G401.6 (cell line): Measurements from ENCODE around the gene CEP83.

Experiments used
- FAIRE-seq: peaks from 2 replicates; lab custom pipeline; 2012; peaks lifted over from hg19 to GRCh38; lab: Jason Lieb, UNC

The CEP83 gene

GRCh38 chr12:94305130-94305957, 154.3 kb downstream of the CEP83 start:
- no peak for FAIRE-seq

DNA sequence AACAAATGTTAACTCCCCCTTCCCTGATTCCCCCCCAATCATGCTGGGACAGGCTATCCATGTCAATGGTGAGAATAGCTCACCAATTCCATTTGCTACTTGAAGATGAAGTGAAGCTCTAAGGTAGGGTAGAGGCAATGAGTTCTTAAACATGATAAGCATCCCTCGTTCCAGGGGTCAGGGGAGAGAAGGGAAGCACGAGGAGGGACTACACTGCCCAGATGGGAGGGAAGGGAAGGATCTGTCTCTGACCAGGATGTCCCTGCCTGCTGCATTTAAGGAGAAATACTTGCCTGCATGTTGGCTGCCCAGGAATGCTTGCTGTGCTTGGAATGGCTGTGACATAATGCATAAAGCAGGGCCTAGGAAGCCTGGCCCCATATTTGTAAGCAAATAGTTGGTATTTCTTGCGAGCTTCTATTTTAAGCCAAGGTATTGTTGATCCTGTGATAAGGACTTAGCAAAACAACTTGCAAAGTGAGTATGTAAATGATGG, 155.1 kb downstream of the CEP83 start:
- FAIRE-seq: no peak

DNA sequence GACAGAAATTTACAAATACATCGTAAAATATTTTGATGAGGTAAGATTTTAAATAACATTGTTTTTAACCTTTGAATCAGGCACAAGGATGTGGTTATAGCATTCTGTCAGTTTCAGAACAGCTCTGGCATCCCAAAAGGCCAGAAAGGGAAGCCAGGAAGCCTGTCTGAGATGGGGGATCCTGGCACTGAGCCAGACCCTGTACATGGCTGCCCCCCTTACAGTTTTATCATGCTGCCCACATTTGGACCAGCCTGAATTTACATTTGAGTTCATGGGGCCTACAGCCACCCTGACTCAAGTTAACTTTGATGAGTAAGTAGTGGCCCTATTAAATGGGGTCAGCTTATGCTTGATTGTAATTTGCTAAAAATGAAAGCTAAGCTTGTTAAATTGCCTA, 155.7 kb downstream of the CEP83 start:
- FAIRE-seq: no peak

DNA sequence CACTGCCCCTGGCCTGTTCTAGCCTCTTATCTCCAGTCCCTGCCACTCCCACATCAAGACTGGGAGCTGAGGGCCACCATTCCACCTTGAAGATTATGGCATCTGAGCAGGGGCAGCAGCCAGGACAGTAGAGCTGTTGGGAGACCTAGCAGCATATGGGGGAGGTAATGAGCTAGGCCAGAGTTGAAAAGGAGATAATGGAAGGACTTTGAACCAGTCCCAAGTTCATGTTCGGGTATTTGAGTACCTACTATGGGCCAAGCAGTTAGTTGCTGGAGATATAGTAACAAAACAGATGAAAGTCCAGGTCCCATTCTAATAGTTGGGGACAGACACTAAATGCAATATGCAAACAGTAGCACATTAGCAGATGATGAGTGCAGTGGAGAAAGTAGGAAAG, 159.8 kb downstream of the CEP83 start:
- FAIRE-seq: no peak

DNA sequence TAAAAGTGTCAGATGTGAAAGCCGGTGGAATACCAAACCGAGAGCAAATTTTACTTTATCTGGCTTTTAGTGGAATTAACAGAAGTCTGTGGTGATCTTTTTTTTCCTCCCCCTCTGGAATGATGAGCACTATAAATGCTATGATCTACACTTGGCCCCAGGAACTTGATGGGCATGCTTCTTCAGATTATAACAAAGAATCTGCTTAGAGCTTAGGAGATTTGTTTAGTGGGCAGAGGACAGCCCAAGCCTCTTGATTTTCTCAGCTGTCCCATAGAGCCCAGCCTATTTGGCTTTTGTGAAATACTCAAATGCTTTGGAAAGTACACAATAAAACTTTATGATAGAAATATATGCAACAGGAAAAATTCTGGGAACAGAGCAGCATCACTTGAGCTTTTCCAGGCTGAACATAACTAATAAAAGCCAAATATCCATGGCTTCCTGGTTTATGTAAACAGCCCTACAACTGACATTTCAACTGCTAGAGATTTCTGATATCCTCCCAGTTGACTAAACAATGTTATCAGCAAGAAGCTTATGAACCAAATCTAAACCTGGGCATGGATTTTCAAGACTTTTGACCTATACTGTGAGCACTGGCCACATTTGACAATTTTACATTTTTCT, 161.7 kb downstream of the CEP83 start:
- FAIRE-seq: no peak

DNA sequence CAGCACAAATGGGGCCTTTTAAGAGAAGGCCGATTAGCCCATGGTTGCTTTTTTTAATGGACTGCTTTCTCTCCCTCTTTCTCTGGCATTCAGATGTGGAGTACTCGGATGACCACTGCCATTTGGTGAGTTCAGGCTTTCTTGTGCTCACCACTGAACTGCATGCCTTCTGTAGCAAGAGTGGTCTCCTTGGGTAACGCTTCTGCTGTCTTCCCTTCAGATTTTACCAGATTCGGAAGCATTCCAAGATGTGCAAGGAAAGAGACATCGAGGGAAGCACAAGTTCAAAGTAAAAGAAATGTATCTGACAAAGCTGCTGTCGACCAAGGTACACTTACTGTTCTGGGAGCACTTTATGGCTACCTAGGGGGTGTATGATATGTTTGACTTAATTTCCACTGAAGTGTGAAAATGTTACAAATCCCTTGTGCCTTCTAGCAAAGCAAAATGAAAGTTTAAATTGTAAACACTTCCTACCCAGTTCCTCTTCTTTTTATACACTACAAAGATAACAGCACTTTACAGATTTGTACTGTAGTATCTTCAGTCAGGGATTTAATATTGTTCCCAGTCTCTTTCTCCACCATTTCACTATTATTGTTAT, 162.5 kb downstream of the CEP83 start:
- no peak for FAIRE-seq

DNA sequence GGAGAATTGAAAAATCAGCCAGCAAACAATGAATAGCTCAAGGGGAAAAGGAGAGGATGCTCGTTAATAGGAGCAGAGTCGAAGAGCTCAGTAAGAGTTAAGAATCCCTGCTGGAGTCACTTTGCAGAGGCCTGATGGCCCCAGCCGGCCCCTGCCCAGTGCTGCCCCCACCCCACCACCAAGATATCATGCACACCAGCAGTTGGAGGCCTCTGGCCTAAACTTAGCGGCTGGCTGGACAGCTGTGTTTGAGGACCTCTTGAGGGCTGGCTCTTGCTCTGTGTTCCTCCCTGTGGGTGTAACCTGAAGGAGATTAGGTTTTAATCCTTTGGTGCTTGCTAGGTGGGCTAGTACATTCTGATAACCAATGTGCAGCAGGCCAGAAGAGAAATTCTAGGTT, 169.3 kb downstream of the CEP83 start:
- FAIRE-seq: no peak

DNA sequence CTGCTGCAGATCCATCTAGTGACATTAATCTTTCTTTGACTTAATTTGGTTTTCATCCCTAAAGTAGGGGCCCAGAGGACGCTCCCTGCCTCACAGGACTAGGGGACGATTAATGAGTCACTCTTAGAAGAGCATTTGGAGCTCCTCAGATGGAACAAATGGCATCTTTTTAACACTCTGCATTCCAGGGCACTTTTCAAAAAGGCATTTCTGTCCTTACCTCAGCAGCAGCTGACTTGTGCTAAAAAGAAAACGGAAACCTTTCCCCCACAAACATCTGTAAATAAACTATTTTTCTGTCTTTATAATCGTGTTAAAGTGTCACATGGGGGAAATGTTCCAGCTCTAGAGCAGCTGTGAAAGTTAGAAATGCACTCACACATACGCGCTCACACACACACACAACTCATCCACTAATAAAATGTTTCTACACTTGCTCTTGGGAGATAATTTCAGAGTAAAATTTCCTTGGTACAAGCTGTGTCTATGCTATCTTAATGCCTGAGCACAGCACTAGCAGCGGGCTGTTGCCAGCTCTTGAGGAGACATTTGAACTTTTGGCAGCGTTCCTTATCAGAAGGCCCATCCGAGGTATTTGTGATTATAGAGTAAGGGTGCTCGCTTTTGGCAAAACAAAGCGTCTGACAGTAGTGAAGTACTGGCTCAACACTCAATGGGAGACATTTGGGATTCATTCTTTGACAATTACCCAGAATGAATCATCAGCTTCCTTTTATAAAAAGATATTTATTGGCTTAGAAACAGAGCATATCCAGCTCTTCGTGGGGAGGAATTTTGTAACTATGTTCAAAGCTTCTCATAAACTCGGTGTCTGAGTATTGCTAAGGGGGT, 170.0 kb downstream of the CEP83 start:
- FAIRE-seq: no peak

DNA sequence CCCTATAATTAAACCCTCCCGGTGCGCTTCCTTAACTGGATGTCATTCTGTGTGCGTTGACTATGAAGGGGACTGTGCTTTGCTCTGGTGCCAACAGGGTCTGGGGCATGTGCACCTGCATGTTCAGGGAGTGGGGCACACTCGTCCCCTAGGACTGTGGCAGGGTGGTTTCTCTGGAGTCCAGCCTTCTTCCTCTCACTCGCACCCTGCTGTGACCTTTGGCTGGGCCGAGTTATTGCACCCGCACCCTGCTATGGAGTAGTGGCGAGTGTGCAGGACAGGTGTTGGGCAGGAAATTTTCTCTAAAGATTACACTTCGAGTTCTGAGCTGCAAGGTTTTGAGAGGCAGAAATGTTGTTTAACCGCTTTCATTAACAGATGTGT, 172.4 kb downstream of the CEP83 start:
- no peak for FAIRE-seq

GRCh38 chr12:94286583-94287244, 173.0 kb downstream of the CEP83 start:
- FAIRE-seq: no peak

- FAIRE-seq: no peak
Observed at GRCh38 chr12:94285943-94286582, 173.6 kb downstream of the CEP83 start.

DNA sequence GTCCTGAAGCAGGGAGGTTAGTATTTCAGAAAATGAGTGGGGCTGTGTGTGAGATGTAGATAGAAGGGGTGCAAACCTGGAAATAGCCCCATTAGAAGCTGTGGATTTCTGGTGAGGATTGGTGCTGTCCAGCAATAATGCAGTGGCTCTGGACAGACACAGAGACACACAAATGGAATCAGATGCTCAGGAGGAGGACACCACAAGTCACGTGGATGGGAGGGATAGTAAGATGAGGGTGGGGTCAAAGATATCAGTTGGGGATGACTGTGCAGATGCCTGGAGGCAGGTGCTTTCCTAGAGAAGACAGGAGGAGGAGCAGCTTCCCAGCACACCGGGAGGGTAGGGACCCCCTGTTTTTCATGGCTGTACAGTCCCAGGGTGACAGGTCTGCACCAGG, 174.8 kb downstream of the CEP83 start:
- FAIRE-seq: no peak

GRCh38 chr12:94284046-94284445, 175.6 kb downstream of the CEP83 start:
- FAIRE-seq: no peak

DNA sequence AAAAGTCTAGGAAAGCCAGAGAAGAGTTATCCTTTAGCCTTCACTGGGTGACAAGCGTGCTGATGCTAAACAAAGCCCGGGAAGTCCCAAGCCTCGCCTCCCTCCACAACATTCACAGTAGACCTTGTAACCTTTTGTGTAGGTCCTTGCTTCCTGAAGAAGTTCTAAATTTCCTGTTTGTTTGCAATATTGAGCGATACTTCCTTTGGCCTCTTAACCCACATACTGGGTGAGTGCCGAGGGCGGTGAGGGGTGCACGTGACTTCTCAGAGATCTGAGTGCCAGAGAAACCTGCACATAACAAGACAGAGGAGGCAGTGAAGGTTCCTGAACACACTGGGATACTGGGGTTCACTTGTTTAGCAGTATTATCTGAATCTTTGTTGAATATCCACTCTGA, 177.0 kb downstream of the CEP83 start:
- FAIRE-seq: no peak

DNA sequence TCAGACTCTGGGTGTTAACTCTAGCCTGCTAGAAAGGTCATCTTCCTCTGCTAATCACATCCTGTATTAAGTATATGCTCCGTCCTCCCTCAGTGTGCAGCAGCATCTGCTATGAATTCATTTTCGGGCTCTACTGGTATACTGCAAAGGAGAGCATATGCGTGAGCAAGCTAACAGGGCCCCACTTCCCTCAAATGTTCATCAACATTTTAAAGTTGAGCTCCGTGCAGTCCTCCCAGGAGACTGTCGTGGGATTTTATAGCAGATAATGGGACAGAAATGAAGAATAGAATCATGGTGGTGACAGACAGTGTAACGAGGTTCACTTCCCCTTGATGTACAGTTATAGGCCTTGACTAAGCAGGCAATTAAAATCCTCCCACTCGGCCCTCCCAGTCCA, 179.6 kb downstream of the CEP83 start:
- FAIRE-seq: no peak

- FAIRE-seq: no peak
Observed at GRCh38 chr12:94277426-94278000, 182.2 kb downstream of the CEP83 start.

DNA sequence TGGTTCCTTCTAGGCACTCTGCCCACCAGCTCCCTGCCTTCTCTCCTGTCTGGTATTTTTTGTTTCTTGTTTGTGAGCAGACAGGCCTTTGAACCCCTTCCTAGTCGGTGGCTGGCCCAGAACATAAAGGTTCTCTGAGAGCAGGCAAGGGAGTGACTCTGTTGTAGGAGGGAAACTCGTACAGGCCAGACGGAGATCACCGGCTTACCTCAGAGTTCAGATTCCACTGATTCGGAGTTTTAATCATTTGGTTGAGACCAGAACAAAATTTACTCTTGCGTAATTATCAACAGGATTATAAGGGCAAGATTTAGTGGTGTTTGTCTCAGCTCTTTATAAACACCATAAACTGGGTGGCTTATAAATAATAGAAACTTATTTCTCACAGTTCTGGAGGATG, 182.9 kb downstream of the CEP83 start:
- FAIRE-seq: no peak

- FAIRE-seq: no peak
Observed at GRCh38 chr12:94273272-94273671, 186.4 kb downstream of the CEP83 start.

DNA sequence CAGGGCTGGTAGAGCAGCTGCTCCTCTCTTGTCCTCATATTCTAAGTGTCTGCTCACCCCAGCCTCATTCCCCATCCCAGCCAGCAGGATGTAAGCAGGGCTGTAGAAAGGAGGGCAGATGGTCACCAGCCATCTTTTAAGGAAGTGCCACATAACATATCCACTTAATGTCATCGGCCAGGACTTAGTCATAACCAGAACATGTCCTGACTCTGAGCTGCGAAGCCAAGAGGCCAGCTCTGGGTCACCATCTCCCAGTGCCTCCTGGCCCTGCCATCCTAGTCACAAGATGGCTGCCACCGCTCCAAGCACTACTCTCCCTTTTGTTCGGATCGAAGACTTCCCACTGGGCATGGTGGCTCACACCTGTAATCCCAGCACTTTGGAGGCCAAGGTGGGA, 187.4 kb downstream of the CEP83 start:
- no peak for FAIRE-seq

GRCh38 chr12:94271351-94271750, 188.3 kb downstream of the CEP83 start:
- FAIRE-seq: no peak
